ENCODE results near the gene UGT1A1.

Gene UGT1A1

GRCh38 chr2:233819884-233820773 lies 60.1 kb downstream of the UGT1A1 start:
- H3K36me3 ChIP-seq (ENCODE audit: control insufficient read depth, insufficient read depth, low read length, severe bottlenecking), result no peaks in the 10 kb centered on the region
- H3K9me3 ChIP-seq (ENCODE audit: control insufficient read depth, low read length), result no peaks in the 10 kb centered on the region
- H3K9ac ChIP-seq (ENCODE audit: low read length), result no peak overlapping the region
- H3K27me3 ChIP-seq (replicated peaks; ENCODE audit: control insufficient read depth, insufficient read depth, low read length), result peaks cover 4% of the 10 kb centered on the region
- H3K4me3 ChIP-seq (ENCODE audit: low read length), result no peak overlapping the region
- DNase-seq (ENCODE audit: low read depth), result peak; percentile 11
- peaks cover 28% of the 10 kb centered on the region for H3K4me1 ChIP-seq (ENCODE audit: control insufficient read depth, insufficient read depth, low read length)

- no peak for DNase-seq (ENCODE audit: low read depth)
- H3K9me3 ChIP-seq (ENCODE audit: control insufficient read depth, low read length), result no peaks in the 10 kb centered on the region
- H3K36me3 ChIP-seq (ENCODE audit: control insufficient read depth, insufficient read depth, low read length, severe bottlenecking), result no peaks in the 10 kb centered on the region
- H3K4me1 ChIP-seq (ENCODE audit: control insufficient read depth, insufficient read depth, low read length), result peaks cover 28% of the 10 kb centered on the region
- H3K27me3 ChIP-seq (replicated peaks; ENCODE audit: control insufficient read depth, insufficient read depth, low read length), result peaks cover 4% of the 10 kb centered on the region
- no peak overlapping the region for H3K9ac ChIP-seq (ENCODE audit: low read length)
- no peak overlapping the region for H3K4me3 ChIP-seq (ENCODE audit: low read length)
These were observed 60.7 kb downstream of the UGT1A1 start for GRCh38 chr2:233820774-233821105.

GRCh38 chr2:233821196-233821595 lies 61.1 kb downstream of the UGT1A1 start:
- no peak overlapping the region for H3K9ac ChIP-seq (ENCODE audit: low read length)
- H3K27me3 ChIP-seq (replicated peaks; ENCODE audit: control insufficient read depth, insufficient read depth, low read length), result peaks cover 4% of the 10 kb centered on the region
- no peak for DNase-seq (ENCODE audit: low read depth)
- H3K4me1 ChIP-seq (ENCODE audit: control insufficient read depth, insufficient read depth, low read length), result peaks cover 25% of the 10 kb centered on the region
- no peak overlapping the region for H3K4me3 ChIP-seq (ENCODE audit: low read length)
- peaks cover under 1% of the 10 kb centered on the region for H3K9me3 ChIP-seq (ENCODE audit: control insufficient read depth, low read length)
- H3K36me3 ChIP-seq (ENCODE audit: control insufficient read depth, insufficient read depth, low read length, severe bottlenecking), result no peaks in the 10 kb centered on the region

- no peak for DNase-seq (ENCODE audit: low read depth)
These were observed 61.6 kb downstream of the UGT1A1 start for GRCh38 chr2:233821709-233822100.

GRCh38 chr2:233822101-233822771 lies 62.2 kb downstream of the UGT1A1 start:
- no peak for DNase-seq (ENCODE audit: low read depth)

More at GRCh38 chr2:233821709-233822100, 61.6 kb downstream of the UGT1A1 start:
- peaks cover 4% of the 10 kb centered on the region for H3K27me3 ChIP-seq (replicated peaks; ENCODE audit: control insufficient read depth, insufficient read depth, low read length)
- H3K4me1 ChIP-seq (ENCODE audit: control insufficient read depth, insufficient read depth, low read length), result peaks cover 20% of the 10 kb centered on the region
- no peak overlapping the region for H3K9ac ChIP-seq (ENCODE audit: low read length)
- H3K9me3 ChIP-seq (ENCODE audit: control insufficient read depth, low read length), result peaks cover 6% of the 10 kb centered on the region
- H3K36me3 ChIP-seq (ENCODE audit: control insufficient read depth, insufficient read depth, low read length, severe bottlenecking), result no peaks in the 10 kb centered on the region
- no peak overlapping the region for H3K4me3 ChIP-seq (ENCODE audit: low read length)

More at GRCh38 chr2:233822101-233822771, 62.2 kb downstream of the UGT1A1 start:
- peaks cover 15% of the 10 kb centered on the region for H3K4me1 ChIP-seq (ENCODE audit: control insufficient read depth, insufficient read depth, low read length)
- no peaks in the 10 kb centered on the region for H3K36me3 ChIP-seq (ENCODE audit: control insufficient read depth, insufficient read depth, low read length, severe bottlenecking)
- peaks cover 8% of the 10 kb centered on the region for H3K9me3 ChIP-seq (ENCODE audit: control insufficient read depth, low read length)
- no peak overlapping the region for H3K9ac ChIP-seq (ENCODE audit: low read length)
- H3K27me3 ChIP-seq (replicated peaks; ENCODE audit: control insufficient read depth, insufficient read depth, low read length), result peaks cover 4% of the 10 kb centered on the region
- H3K4me3 ChIP-seq (ENCODE audit: low read length), result no peak overlapping the region

Measured in adipocyte (in vitro differentiated cells).